HG03103 (cell line): Measurements from ENCODE around the gene SLC36A2.
"Not testable (repeated sequence)": the region's sequence is repeated elsewhere in the genome, so short reads cannot be mapped to it uniquely, and the experiment has no call there.

Experiments used
- ATAC-seq: cut with Tn5 transposase; IDR thresholded peaks from one replicate; pipeline ENCODE4 v1.9.1; 2021; ENCODE audit warnings: low read depth; ENCODE audit not compliant: unreplicated experiment

The SLC36A2 gene

GRCh38 chr5:151347369-151347768 lies at the start of gene SLC36A2:
Gene SLC36A2 (minus strand): TSS chr5:151347559. CDS start chr5:151347460, 99 bp downstream.
- ATAC-seq, result no peak

GRCh38 chr5:151388960-151389359 lies 41.6 kb upstream of the SLC36A2 start:
- ATAC-seq, result no peak

- no peak for ATAC-seq
Measured at GRCh38 chr5:151384106-151384505, 36.7 kb upstream of the SLC36A2 start.

- ATAC-seq, result no peak
Measured at GRCh38 chr5:151383011-151383410, 35.7 kb upstream of the SLC36A2 start.

GRCh38 chr5:151382576-151382975 lies 35.2 kb upstream of the SLC36A2 start:
- no peak for ATAC-seq

- ATAC-seq, result no peak
Measured at GRCh38 chr5:151381899-151382298, 34.5 kb upstream of the SLC36A2 start.

- no peak for ATAC-seq
Measured at GRCh38 chr5:151378616-151379015, 31.3 kb upstream of the SLC36A2 start.

GRCh38 chr5:151374539-151374938 lies 27.2 kb upstream of the SLC36A2 start:
- ATAC-seq, result no peak

- not testable (repeated sequence) for ATAC-seq
Measured at GRCh38 chr5:151367038-151367437, 19.7 kb upstream of the SLC36A2 start.

- ATAC-seq, result no peak
Measured at GRCh38 chr5:151363673-151364072, 16.3 kb upstream of the SLC36A2 start.

GRCh38 chr5:151362970-151363369 lies 15.6 kb upstream of the SLC36A2 start:
- ATAC-seq, result no peak

- no peak for ATAC-seq
Measured at GRCh38 chr5:151359391-151359790, 12.0 kb upstream of the SLC36A2 start.

- no peak for ATAC-seq
Measured at GRCh38 chr5:151357792-151358191, 10.4 kb upstream of the SLC36A2 start.

GRCh38 chr5:151357097-151357496 lies 9.7 kb upstream of the SLC36A2 start:
- no peak for ATAC-seq

- no peak for ATAC-seq
Measured at GRCh38 chr5:151351671-151352070, 4.3 kb upstream of the SLC36A2 start.

- ATAC-seq, result no peak
Measured at GRCh38 chr5:151348789-151349188, 1.4 kb upstream of the SLC36A2 start.

- ATAC-seq, result no peak
Measured at GRCh38 chr5:151345808-151346478, 1.4 kb downstream of the SLC36A2 start.

GRCh38 chr5:151345187-151345807 lies 2.1 kb downstream of the SLC36A2 start:
- ATAC-seq, result no peak

GRCh38 chr5:151344088-151344487 lies 3.3 kb downstream of the SLC36A2 start:
- no peak for ATAC-seq

GRCh38 chr5:151340004-151340403 lies 7.4 kb downstream of the SLC36A2 start:
- no peak for ATAC-seq

- ATAC-seq, result no peak
Measured at GRCh38 chr5:151338734-151339133, 8.6 kb downstream of the SLC36A2 start.

GRCh38 chr5:151332857-151333256 lies 14.5 kb downstream of the SLC36A2 start:
- ATAC-seq, result no peak
